Measurements from ENCODE around the gene ATP1B3.
"Not testable (repeated sequence)": the region's sequence is repeated elsewhere in the genome, so short reads cannot be mapped to it uniquely, and the experiment has no call there.

The ATP1B3 gene

GRCh38 chr3:141904203-141904602, 27.8 kb downstream of the ATP1B3 start:
- no peak for DNase-seq (ENCODE audit: low read depth in 2 of 2)

GRCh38 chr3:141905129-141905528, 28.7 kb downstream of the ATP1B3 start:
- no peak for DNase-seq (ENCODE audit: low read depth in 2 of 2)

GRCh38 chr3:141909408-141909807, 33.0 kb downstream of the ATP1B3 start:
- DNase-seq (ENCODE audit: low read depth in 2 of 2), result no peak

GRCh38 chr3:141909986-141910385, 33.5 kb downstream of the ATP1B3 start:
- DNase-seq (ENCODE audit: low read depth in 2 of 2), result not testable (repeated sequence)

- DNase-seq (ENCODE audit: low read depth in 2 of 2), result peak in 1 of 2 experiments; percentile 11
Measured at GRCh38 chr3:141913150-141913811, 36.8 kb downstream of the ATP1B3 start.

- no peak for DNase-seq (ENCODE audit: low read depth in 2 of 2)
Measured at GRCh38 chr3:141914311-141914710, 37.9 kb downstream of the ATP1B3 start.

- DNase-seq (ENCODE audit: low read depth in 2 of 2), result no peak
Measured at GRCh38 chr3:141915016-141915415, 38.6 kb downstream of the ATP1B3 start.

- DNase-seq (ENCODE audit: low read depth in 2 of 2), result no peak
Measured at GRCh38 chr3:141915766-141916165, 39.3 kb downstream of the ATP1B3 start.

GRCh38 chr3:141920701-141921100, 44.3 kb downstream of the ATP1B3 start:
- DNase-seq (ENCODE audit: low read depth in 2 of 2), result no peak

- no peak for DNase-seq (ENCODE audit: low read depth in 2 of 2)
Measured at GRCh38 chr3:141921316-141921715, 44.9 kb downstream of the ATP1B3 start.

- not testable (repeated sequence) for DNase-seq (ENCODE audit: low read depth in 2 of 2)
Measured at GRCh38 chr3:141925677-141926076, 49.2 kb downstream of the ATP1B3 start.

GRCh38 chr3:141926929-141927328, 50.5 kb downstream of the ATP1B3 start:
- DNase-seq (ENCODE audit: low read depth in 2 of 2), result no peak

- no peak for DNase-seq (ENCODE audit: low read depth in 2 of 2)
Measured at GRCh38 chr3:141928631-141929270, 52.3 kb downstream of the ATP1B3 start.

- DNase-seq (ENCODE audit: low read depth in 2 of 2), result no peak
Measured at GRCh38 chr3:141929341-141929995, 53.0 kb downstream of the ATP1B3 start.

GRCh38 chr3:141930801-141931200, 54.4 kb downstream of the ATP1B3 start:
- no peak for DNase-seq (ENCODE audit: low read depth in 2 of 2)

GRCh38 chr3:141933421-141934300, 57.2 kb downstream of the ATP1B3 start:
- DNase-seq (ENCODE audit: low read depth in 2 of 2), result no peak

GRCh38 chr3:141934354-141934753, 57.9 kb downstream of the ATP1B3 start:
- no peak for DNase-seq (ENCODE audit: low read depth in 2 of 2)

GRCh38 chr3:141938011-141938500, 61.6 kb downstream of the ATP1B3 start:
- DNase-seq (ENCODE audit: low read depth in 2 of 2), result no peak

- no peak for DNase-seq (ENCODE audit: low read depth in 2 of 2)
Measured at GRCh38 chr3:141939759-141940158, 63.3 kb downstream of the ATP1B3 start.

GRCh38 chr3:141940194-141940776, 63.8 kb downstream of the ATP1B3 start:
- DNase-seq (ENCODE audit: low read depth in 2 of 2), result no peak

GRCh38 chr3:141941093-141941492, 64.7 kb downstream of the ATP1B3 start:
- no peak for DNase-seq (ENCODE audit: low read depth in 2 of 2)

Data from fibroblast of skin of left biceps (primary cell).